HG03442 (cell line): ENCODE data around the gene RGS3.
A peak's percentile ranks its signal among the peaks of the same experiment; 100 is the strongest.

Experiments used
- ATAC-seq: cut with Tn5 transposase; IDR thresholded peaks from one replicate; pipeline ENCODE4 v1.9.1; 2021; ENCODE audit warnings: mild to moderate bottlenecking, moderate library complexity; ENCODE audit not compliant: unreplicated experiment

The RGS3 gene

GRCh38 chr9:113614843-113615648 is 151.5 kb downstream of the RGS3 start:
- ATAC-seq, result peak; percentile 58

- no peak for ATAC-seq
Observed at GRCh38 chr9:113616116-113616515, 152.6 kb downstream of the RGS3 start.

- no peak for ATAC-seq
Observed at GRCh38 chr9:113616621-113617496, 153.3 kb downstream of the RGS3 start.

DNA sequence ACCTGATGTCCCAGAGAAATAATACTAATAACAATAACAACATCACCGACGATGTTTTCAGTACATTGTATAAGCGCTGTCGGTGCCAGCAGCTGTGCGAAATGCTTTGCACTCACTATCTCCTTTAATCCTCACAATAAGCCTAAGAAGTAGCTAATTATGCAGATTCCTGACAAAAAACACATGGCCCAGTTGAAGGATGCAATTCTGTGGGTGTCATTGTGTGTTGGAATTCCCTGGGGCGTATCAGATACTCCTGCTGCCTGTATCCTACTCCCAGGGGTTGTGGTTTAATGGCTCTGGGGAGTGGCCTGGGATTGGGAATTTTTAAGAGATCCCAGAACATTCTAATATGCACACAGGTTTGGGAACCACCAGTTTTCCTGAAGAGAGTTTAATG is 154.0 kb downstream of the RGS3 start:
- ATAC-seq, result no peak

DNA sequence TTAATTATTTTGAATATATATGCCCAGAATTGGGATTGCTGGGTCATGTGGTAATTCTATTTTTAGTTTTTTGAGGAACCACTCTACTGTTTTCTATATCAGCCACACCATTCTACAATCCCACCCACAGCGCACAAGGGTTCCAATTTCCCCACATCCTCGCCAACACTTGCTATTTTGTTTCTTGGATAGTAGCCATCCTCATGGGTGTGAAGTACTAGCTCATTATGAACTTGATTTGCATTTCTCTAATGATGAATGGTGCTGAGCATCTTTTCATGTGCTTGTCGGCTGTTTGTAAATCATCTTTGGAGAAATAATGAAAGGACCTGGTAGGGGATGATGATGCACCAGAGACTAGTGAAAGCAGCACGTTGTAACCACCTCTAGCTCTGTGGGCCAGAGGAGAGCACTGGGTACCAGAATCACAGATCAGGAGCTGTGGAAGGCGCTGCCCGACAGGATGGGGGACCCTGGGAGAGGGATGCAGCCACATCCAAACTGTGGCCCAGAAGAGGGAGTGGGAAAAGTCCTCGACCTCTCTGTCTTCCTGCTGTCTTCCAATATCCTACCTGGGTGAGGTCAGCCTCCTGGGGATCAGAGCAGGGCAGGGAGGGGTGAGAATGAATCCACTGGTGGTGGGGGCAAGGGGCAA is 155.4 kb downstream of the RGS3 start:
- no peak for ATAC-seq

GRCh38 chr9:113619491-113620376 is 156.2 kb downstream of the RGS3 start:
- ATAC-seq, result no peak

DNA sequence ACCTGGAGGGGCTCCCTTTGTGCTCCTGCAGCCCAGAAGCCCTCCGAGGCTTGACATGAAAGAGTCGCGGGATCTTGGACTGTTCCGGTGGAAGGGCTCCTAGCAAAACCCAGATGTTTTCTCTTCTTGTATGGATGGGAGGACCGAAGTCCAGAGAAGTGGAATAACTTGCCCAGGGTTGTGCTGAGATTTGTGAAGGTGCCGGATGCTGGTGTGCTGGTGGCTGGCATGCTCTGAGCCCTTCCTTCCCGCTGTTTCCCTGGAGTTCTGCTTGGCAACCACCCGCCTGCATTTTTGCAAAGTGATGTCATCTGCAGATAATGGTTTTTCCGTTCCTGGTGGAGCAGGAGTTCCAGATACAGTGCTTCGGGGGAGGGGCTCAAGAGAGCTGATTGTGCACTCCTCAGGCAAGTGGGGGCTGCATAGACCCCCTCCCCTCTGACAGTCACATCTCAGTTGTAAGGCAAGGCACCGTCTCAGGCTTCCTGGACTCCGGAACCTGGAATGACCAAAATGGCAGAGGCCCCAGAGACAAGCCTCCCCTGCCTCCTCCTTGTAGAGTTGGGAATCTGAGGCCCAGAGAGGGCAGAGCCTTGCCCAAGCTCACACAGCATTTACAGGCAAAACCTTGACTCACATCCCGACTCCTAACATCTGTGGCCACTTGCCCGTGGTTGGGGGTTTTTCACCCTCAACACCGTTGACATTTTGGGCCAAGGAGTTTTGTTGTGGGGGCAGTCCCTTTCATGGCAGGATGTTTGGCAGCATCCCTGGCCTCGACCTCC is 157.0 kb downstream of the RGS3 start:
- no peak for ATAC-seq

DNA sequence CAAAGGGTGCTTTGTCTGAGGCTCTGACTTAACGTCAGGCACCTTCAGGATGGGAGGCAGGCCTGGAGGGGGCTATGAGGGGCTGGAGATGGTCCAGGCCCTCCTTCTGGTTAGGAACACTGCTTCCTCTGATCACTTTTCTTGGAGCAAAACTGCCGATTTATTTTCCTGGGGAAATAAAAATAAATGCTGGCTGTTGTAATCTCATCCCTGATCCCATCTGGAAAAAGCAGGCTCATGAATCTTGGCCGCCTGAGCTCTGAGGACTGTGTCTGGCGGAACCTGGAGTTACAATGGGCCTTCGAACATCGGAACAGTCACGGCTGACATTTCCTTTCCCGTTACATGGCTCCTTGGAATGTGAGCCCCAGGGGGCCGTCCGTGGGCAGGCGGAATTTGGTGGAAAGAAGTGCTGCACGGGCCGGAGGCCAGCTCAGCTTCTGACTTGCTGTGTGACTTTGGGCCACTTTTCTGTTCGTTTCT is 157.8 kb downstream of the RGS3 start:
- ATAC-seq, result no peak

DNA sequence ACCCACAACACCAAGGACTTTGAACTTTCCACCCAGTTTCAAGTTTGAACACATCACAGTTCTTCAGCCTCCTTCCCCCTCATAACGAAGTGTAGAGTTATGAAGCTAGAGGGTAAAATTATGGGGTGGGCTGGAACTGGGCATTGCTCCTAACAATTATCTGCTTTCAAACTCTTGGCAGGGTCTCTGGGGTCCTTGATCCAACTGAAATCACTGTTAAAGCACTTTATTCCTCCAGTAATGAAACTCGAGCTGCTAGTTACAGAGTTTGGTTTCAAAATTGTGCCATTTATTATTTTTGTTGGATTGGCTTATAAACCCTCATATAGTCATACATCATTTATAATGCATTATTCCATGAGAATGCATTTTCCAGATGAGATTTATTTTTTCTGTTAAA is 158.5 kb downstream of the RGS3 start:
- no peak for ATAC-seq

DNA sequence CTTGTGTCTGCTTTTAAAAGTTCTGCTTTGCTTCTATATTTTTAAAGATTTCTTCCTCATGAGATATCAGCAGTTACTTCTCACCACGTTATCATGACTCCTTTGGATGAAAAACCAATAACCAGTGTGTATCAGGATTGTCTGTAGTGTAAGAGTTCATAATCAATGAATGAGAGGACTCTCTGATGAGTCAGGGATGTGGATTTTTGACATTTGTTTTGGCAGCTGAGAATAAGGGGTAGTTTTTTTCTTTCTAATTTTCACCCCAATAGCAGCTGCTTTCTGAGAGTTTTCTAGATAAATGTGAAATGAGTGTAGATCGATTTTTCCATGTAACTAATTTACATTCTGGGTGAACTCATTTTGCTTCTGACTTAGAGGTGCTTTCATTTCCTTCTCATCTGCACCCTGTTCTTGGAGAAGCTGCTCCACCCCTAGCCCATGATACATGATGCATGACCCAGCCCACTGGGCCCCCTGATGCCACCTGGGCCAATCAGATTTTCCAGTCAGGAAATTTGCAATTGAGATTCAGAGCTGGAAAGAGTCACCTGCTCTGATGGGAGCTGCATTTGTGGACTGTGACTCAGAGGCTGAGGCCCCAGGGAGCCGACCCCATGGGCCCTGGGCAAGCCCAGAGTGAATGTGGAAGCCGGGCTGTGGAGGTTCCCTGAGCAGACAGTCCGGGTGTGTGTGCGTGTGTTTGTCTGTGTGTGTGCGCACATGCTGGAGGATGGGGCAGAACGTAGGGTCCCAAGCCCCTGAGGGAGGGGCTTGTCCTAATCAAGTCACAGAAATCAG is 159.3 kb downstream of the RGS3 start:
- ATAC-seq, result peak; percentile 78

DNA sequence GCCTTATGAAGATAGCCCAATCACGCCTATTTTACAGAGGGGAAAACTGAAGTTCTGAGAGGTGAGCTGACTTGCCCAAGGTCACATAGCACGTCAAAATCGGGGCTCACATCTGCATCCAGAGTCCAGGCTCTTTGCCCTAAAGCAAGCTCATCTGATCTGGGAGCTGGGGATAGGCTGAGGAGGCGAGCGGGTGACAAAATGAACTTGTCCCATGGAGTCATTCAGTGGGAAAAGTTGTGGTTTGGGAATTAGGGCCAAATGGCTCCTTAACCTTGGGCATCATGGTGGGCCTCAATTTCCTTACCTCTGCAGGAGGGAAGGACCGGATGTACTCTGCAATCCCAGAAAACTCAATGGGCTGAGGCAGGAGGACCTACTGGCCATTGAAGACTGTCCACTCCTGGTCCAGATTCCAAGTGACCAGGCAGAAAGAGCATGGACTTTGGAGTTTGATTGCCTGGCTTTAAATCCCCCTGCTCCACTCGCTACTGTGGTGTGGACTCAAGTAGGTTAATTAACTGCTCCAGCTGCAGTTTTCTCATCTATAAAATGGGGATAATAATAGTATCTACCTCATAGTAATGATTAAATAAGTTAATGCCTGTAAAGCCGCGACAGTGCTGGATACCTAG is 160.4 kb downstream of the RGS3 start:
- ATAC-seq, result no peak

- ATAC-seq, result no peak
Observed at GRCh38 chr9:113624721-113625120, 161.2 kb downstream of the RGS3 start.

DNA sequence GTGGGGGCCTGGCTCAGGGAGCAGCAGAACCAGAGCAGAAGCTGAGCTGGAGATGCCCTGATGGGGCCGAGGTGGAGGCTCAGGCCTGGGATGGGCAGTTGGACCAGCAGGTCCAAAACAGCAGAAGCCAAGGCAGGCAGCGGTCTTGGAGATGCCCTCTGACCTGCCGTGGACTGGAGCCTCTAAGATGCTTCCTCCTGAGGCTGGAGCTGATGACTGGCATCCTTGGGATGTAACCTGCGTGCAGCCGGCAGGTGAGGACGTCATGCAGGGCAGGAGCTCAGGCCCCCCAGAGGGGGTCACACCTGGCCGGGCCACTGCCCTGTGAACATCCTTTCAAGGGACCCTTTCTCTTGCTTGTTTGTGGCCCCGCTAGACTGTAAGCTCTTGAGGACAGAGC is 162.0 kb downstream of the RGS3 start:
- no peak for ATAC-seq

- ATAC-seq, result no peak
Observed at GRCh38 chr9:113626735-113627495, 163.4 kb downstream of the RGS3 start.

DNA sequence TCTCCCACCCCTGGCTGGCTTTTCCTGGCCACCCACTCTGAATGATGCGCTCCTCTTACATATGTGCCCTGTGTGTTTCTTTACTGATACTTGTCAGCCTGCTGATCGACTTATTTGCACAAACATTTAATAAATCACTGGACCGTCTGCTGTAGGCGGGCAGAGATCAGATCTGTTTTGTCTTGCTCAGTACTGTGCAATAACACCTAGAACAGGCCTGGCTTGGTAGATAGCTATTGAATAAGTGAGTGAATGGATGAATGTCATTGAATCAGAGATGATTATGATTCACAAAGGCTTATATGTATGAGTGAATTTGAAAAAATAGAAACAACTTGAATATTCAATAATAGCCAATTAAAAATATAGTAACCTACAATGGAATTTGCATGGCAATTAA is 165.1 kb downstream of the RGS3 start:
- ATAC-seq, result no peak

GRCh38 chr9:113630386-113631136 is 167.0 kb downstream of the RGS3 start:
- no peak for ATAC-seq
